Stimulated activated CD4-positive, alpha-beta T cell treated with anti-CD3 and anti-CD28 coated beads, Interleukin-4, amount 100 ng/mL, for 4 hours (primary cell): Measurements from ENCODE around the gene NCAM2.

Source experiments
- DNase-seq, 2 experiments: peaks; one replicate each; pipeline ENCODE4 v3.0.0-alpha.2; 2020

Gene NCAM2

GRCh38 chr21:21466752-21467151 is 468.5 kb downstream of the NCAM2 start:
- DNase-seq = no peak

DNA sequence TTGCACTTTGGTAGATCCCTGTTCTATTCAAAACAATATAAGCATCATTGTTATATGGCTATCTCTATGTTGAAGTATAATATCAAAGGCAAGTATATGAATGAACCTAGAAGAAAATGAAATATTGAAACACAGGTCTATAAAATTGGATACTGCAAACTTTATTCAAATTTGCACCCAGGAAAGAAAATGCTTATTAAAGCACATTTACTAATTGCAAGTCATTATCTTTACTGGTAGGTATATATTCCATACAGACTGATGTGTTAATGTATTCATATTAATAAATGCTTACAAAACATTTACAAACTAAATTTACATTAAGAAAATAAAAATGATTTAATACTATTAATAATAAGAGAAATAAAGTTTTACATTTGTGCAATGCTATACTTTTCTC is 469.8 kb downstream of the NCAM2 start:
- no peak for DNase-seq

- no peak for DNase-seq
Observed at GRCh38 chr21:21481239-21481638, 483.0 kb downstream of the NCAM2 start.

- no peak for DNase-seq
Observed at GRCh38 chr21:21508859-21509258, 510.6 kb downstream of the NCAM2 start.

DNA sequence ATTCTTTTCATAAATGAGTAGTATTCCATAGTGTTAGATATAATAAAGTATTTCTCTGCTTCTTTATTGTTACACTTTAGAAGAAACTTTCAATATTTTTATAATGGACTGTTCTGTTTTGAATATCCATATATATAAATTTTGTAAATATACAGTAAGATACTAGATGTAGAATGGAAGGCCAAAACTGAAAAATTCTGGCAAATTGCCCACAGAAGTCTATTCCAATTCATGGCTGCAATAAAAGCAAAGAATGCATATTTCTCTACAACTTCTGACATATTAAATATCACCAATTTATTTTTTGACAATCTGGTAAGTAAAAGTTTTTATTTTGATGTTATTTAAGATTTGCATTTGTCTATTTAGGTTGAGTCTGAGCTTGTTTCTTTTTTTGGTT is 532.5 kb downstream of the NCAM2 start:
- DNase-seq = no peak

DNA sequence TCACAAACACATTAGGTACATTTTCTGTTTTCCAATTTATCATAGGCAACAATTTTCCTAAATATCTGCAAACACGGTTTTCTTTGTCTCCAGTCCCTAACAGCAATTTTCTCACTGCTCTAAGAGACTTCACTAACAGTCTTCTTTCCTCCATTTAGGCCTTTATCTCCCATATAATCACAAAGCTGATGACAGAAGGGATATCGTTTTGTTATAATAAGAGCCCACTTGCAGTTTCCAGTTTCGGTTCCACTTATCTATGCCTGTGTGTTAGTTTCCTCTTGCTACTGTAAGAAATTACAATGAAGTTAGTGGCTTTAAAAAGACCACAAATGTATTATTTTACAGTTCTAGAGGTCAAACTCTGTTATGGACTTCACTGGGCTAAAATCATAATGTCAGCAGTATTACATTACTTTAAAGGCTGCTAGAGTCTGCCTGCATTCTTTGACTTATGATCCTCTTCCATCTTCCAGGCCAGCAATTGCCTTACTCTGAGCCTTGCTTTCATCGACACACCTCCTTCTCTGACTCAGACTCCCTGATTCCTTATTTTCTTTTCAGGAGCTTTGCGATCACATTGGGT is 549.3 kb downstream of the NCAM2 start:
- DNase-seq = no peak

- no peak for DNase-seq
Observed at GRCh38 chr21:21559285-21560045, 561.3 kb downstream of the NCAM2 start.
